A204.1 (cell line): Measurements from ENCODE around the gene POLR2E.

Experiments used
- FAIRE-seq: peaks from 2 replicates; lab custom pipeline; 2012; peaks lifted over from hg19 to GRCh38; lab: Jason Lieb, UNC

The POLR2E gene

DNA sequence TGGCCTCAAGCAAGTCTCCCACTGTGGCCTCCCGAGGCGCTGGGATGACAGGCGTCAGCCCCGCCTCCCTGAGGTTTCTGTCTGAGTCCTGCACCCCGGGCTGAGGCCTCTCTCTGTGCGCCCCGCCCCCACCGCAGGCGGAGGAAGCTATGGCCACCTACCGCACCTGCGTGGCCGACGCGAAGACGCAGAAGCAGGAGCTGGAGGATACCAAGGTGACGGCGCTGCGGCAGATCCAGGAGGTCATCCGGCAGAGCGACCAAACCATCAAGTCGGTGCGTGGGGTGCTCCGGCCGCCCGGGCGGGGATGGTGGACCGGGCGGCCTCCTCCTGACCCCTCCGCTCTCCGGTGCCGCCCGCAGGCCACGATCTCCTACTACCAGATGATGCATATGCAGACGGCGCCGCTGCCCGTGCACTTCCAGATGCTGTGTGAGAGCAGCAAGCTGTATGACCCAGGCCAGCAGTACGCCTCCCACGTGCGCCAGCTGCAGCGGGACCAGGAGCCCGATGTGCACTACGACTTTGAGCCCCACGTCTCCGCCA, 15.5 kb downstream of the POLR2E start:
- no peak for FAIRE-seq

DNA sequence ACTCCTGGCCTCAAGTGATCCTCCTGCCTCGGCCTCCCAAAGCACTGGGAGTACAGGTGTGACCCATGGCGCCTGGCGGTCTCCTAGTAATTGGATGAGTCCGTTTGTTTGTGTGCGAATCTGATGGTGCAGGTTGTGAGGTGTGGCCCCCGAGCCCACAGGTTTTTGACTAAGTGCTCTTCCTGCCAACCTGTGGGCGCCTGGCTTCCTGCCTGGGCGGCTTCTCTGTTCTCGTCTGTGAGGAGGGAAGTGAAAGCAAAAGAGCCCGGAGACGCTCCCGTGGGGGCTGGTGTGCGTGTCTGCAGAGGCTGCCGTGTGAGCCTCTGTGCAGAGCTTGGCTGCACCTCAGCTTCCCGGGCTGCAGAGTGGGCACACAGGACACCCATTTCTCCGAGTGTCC, 18.2 kb downstream of the POLR2E start:
- FAIRE-seq, result no peak

DNA sequence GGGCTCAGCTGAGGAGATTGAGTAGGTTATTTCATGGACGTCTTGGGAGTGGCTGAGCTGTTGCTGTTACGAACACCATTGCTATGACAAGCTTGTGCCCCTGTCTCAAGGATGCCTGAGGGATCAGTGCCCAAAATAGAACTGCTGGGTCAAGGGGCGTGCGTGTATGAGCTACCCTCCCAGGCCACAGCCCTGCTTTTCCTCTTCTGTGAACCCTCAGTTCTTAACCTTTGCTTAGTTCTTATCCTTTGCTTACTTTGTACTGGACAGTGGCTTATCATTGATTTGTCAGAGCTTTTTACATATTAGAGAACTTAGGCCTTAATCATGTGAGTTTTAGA, 19.2 kb downstream of the POLR2E start:
- FAIRE-seq, result no peak

DNA sequence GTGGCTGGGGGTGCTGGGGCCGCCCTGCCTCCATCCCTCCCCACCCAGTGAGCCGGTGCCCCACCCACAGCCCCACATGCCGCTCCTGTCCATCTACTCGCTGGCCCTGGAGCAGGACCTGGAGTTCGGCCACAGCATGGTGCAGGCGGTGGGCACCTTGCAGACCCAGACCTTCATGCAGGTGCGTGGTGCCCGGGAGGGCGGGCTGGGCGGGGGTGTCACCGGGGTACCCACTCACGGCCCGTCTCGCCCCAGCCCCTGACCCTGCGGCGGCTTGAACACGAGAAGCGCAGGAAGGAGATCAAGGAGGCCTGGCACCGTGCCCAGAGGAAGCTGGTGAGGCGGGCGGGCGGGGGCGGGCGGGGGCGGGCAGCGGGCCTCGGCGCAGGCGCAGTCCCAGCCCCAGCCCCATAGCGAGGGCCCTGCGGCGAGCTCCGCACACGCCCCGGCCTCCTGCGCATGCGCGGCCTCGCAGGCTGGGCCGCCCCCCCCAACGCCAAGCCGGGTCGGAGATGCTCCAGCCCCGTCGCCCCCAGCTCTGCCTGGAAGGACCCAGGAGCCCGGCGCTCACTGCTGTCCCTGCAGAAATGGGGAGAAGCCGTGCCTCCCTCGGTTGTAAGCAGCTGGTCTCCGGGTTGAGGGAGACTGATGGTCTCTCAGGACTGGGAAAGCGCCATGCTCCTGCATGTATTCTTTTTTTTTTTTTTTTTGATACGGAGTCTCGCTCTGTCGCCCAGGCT, 20.5 kb downstream of the POLR2E start:
- FAIRE-seq, result no peak

DNA sequence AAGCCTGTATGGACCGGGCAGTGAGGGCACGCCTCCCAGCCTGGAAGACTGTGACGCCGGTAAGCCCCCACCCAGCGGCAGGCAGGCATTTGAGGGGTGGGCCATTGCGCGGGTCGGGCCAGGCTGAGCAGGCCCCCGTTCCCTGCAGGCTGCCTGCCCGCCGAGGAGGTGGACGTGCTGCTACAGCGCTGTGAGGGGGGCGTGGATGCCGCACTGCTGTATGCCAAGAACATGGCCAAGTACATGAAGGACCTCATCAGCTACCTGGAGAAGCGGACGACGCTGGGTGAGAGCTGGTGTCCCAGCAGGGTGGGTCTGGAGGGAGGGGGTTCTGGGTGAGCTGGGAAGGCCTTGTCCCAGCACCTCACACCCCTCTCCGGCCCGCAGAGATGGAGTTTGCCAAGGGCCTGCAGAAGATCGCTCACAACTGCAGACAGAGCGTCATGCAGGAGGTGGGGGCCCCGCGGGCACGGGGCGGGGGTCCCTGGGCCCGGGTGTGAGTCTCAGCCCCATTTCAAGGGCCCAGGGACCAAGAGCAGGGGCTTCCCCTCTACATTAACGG, 21.1 kb downstream of the POLR2E start:
- FAIRE-seq, result no peak

DNA sequence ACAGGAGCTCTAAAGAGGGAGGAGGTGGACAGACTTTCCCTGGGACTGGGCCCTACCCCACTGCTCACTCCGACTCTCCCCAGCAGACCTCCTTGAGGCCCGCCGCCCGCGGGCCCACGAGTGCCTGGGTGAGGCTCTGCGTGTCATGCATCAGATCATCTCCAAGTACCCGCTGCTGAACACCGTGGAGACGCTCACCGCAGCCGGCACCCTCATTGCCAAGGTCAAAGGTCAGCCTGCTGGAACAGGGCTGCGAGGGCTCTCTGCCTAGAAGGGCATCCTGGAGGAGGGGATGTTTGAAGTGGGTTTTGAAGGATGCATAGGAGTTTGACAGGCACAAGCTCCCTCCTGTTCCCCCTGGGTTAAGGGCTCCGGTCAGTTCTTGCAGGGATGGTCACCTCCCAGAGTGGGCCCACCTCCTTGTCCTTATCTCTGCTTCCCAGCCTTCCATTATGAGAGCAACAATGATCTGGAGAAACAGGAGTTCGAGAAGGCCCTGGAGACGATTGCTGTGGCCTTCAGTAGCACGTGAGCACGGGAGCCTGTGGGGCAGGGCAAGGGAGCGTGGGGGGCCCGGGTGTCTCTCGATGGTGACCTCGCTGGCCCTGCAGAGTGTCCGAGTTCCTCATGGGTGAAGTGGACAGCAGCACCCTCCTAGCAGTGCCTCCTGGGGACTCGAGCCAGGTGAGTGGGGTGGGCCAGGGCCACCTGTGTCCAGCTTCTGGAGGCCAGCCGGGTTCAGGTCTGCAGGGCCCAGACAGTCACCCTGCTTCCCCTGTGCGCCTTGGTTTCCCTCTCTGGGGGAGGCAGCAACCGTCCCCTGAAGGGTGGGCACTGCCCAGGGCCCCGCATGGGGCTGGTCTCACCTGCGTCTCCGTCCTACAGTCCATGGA, 21.9 kb downstream of the POLR2E start:
- FAIRE-seq, result no peak

DNA sequence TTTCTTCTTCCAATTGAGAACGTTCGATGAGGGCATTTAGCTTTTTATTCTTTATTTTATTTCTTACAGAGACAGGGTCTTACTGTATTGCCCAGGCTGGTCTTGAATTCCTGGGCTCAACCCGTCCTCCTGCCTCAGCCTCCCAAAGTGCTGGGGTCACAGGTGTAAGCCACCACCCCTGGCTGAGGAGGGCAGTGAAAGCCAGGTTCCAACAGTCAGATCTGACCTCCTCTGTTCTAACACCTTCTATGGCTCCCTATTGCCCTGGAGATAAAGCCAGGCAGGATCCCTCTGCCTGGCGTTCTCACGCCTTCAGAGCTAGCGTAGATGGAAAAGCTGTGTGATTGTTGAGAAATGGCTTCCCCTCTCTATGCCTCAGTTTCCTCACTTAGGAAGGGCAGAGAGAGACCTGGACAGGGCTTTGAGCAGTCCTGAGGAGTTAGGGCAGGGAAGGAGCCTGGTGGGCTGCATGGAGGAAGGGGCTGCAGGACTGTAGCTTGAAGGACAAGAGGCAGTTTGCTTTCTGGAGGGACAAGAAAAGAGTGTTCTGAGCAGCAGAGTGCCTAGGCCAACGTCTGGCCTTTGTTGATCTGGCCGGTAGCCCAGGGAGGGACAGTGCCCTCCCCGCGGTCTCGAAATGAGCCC, 22.7 kb downstream of the POLR2E start:
- FAIRE-seq, result no peak

DNA sequence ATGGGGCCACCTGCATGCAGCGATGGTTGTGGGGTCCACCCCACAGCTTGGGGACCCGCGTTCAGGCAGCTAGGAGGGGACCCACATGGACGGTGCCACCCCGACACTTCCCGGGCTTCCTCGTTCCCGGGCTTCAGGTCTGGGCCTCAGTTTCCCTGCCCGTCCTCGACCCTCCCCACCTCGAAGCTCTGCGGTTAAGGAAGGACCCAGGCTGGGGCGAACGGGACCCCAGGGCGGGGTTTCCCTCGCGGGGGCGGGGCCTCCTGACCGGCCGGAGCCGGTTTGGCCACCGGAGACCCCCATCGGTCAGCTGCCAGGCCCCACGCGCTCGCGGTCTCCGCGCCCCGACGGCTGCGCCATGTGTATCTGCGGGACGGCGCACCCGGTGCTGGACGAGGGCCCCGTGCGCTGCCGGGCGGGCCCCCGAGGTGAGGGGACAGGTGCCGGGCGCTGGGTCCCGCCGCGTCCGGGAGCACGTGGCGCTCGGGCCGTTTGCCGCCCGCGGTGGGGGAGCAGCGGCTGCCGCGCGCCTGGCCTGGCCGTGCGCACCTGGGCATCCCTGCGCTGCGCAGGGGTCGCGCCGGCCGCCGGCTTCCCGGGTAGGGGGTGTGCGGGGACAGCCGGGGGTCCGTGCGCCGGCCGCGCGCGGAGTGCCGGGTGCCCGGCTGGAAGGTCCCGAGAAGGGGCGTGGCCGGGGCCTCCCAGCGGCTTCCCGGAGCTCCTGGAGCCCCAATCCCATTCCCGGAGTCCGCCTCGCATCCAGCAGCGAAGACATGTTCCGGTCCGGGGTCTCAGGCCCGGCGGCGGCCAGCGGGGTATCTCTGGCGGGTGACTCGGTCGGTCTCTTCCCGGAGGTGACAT, 24.0 kb downstream of the POLR2E start:
- no peak for FAIRE-seq

DNA sequence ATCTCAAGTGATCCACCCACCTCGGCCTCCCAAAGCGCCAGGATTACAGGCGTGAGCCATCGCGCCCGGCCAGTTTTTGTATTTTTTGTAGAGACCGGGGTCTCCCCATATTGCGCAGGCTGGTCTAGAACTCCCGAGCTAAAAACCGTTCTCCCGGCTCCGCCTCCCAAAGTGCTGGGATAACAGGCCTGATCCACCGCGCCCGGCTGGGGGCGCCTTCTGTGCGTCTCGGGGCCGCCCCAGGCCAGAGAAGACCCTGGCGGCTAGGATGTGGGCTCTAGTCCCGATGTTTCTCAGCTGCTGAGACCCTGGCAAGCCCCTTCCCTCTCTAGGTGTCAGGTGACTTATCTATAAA, 24.6 kb downstream of the POLR2E start:
- FAIRE-seq, result no peak

DNA sequence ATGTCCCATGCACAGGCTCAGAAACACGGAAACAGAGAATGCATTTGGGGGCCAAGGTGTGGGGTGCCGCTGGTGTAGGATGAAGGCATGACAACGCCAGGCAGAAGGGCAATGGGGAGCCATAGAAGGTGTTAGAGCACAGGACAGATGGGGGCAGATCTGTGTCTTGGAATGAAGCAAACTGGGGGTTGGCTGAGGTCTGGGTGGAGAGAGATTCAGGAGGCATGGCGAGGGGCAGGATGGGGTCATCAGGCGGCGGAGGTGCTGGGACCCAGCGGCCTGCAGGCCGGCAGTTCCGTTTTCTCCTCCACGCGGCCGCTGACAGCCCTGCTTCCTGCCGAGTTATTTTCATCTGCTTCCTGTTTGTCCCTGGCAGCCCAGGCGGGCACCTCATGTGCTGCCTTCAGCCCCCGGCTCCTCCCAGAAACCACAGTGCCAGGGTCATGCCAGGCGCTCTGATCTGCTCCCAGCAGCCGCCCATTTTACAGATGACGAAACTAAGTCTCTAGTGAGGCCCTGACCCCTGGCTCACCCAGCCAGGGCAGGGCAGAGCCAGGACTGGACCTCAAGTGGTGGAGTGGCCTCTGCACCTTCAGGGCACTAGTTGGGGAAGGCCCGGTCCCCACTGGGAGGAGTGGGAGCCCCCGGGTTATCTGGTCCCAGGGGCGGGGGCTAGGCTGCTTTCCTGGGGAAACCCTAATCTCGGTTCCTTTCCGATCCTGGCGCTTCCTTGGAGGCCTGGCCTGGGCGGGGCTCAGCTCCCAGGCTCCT, 26.0 kb downstream of the POLR2E start:
- no peak for FAIRE-seq

DNA sequence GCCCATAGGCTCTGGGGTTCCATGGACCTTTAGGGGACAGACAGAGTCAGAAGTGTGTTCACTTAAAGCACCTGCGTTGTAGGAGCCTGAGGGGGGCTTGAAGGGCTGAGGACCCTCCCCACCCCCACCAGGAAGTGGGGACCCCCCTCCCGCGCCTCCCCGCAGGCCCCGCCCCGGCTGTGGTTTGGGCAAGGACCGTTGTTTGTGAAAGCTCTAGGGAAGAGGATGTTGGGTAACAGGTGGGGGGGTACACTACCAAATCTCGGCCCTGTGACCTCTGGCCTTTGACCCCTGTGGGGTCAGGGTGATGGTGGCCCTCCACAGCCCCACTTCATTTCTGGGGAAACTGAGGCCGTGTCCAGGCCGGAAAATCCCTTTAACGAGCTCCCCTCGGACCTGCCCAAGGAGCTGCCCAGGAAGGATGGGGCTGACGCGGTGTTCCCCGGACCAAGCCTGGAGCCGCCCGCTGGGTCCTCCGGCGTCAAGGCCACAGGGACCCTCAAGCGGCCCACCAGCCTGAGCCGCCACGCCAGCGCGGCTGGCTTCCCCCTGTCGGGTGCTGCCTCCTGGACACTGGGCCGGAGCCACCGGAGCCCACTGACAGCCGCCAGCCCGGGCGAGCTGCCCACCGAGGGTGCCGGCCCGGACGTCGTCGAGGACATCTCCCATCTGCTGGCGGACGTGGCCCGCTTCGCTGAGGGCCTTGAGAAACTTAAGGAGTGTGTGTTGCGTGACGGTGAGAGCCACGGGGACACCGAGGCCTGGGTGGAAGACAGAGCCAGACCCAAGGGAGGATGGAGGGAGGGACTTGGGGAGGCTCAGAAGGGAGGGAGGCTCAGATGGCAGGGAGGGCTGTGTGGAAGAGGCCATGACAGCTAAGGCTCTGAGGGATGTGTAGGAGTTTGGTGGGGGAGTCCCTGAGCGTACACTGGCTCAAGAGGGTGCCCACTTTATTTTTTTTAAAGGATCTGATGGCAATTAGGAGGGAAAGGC, 26.9 kb downstream of the POLR2E start:
- FAIRE-seq, result no peak

DNA sequence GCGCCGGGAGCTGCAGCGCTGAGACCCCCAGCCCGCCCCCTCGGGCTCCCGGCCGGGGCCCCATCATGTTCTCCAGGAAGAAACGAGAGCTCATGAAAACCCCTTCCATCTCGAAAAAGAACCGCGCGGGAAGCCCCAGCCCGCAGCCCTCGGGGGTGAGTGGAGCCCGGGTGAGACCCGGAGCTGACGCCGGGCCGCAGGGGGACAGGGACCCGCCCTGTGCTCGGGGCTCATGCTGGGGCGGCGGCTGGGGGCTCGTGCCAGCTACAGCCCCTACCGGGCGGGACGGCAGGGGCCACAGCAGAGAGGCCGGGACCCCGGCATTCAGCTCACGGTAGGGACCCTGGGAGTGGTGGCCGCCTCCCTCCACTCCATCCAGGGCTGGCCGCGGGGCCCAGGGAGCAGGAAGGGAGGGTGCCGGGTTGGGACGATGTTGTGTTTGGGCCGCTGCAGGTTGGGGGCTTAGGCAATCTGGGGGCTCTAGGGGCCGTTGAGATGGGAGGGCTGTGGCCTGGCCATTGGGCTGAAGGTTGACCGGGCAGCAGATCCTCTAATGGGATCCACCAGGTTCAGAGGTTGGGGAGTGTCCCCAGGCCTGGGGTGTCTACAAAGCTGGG, 27.7 kb downstream of the POLR2E start:
- FAIRE-seq, result no peak

DNA sequence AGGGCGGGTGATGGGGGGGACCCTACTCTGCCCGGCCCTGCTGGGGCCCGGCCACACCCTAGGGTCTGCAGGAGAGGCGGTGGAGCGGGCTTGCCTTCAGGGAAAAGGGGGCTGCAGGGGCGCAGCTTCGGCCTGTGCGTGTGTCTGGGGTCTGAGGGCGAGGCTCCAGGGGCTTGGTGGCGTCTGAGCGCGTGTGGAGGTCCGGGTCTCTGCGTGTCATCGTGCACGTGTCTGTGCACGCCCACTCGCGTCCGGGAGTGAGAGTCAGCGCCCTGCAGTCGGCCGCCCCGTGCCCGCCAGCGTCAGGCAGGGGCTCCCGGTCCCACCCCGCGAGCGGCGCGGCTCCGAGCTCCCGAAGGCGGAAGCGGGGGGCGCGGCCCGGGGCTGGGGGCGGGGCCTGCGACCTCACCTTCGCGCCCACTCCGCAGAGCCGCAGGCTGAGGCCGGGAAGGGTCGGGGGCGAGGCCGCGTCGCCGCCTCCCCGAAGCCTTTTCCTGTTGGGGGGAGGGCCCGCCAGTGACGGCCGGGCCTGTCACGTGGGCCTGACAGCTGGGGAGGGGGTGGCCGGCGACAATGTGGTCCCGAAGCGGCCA, 28.3 kb downstream of the POLR2E start, which contains the start of gene ARHGAP45:
TSS of gene ARHGAP45 (plus strand) at position 420 of the 593 bp plus-strand sequence. CDS start 239 bp downstream, outside the sequence.
- FAIRE-seq, result no peak

DNA sequence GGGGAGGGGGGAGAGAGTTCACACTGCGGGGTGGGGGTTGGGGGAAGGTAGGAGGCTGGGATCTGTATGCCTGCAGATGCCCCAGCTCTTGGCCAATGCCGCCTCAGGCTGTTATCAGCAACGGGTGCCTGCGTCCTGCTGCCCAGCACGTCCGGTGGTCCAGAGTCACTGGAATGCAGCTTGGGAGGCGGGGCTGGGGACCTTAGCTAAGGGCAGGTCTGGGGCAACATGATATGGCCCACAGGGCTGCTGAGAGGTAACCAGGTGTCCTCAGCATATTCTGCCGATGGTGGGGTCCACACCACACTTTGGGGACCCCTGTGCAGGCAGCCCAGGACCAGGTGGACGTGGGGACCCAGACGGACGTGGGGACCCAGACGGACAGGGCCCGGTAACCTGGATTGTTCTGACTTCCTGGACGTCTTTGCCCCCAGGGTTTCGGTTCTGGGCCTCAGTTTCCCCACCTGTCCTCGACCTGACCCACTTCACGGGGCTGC, 28.9 kb downstream of the POLR2E start:
- FAIRE-seq, result no peak

DNA sequence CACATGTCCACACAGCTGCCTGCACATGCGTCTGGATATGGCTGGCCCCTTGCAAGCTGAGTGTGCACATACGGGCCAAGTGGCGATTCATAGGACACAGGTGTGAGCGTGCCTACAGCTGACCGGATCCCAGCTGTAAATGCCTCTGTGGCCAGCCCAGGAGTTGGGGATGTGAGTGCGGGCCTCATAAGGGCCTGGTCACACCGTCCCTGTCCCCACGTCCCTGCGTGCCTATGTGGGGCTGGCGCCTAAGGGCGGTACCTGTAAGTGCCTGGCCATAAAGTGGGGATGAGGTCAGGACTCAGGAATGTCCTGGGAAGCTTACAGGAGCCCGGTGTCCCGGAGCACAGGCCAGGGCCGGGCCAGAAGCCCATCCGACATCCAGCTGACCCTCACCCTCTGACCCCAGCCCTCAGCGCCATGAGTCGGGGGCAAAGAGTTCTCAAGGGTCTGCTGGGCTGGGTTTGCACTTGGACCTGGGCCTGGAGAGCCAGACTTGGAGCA, 29.5 kb downstream of the POLR2E start:
- FAIRE-seq, result no peak

DNA sequence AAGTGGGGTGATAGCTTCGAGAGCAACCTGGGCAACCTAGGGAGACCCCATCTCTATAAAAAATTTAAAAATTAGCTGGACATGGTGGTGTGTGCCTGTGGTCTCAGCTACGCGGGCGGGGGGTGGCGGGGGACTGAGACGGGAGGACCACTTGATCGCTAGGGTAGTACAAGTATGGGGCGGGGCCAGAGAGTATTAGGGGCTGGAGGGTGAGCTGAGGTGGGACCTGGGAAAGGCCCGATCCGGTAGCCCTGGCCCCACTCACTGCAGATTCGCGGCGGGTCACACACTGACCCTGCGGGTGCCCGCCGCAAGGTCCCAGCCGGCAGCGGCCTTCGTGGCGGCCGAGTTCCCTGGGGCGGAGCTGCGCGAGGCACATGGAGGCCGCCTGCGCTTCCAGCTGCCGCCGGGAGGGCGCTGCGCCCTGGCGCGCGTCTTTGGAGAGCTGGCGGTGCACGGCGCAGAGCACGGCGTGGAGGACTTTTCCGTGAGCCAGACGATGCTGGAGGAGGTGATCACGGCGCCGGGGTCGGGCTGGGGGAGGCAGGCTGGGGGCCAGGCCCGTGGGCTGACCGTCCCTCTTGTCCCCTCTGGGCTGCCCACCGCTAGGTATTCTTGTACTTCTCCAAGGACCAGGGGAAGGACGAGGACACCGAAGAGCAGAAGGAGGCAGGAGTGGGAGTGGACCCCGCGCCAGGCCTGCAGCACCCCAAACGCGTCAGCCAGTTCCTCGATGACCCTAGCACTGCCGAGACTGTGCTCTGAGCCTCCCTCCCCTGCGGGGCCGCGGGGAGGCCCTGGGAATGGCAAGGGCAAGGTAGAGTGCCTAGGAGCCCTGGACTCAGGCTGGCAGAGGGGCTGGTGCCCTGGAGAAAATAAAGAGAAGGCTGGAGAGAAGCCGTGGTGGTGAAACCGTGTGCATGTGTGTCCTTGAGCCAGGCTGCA, 30.2 kb downstream of the POLR2E start:
- FAIRE-seq, result no peak
